Tibial nerve (tissue), 4 donors: ENCODE measurements around the gene WDR49.

Source experiments
- CTCF ChIP-seq, 5 experiments: fragments of 200-600 bp in 3 of 5; fragments of 450-650 bp in 2 of 5; sonication (generic) in 3 of 5; IDR thresholded peaks; one replicate each; pipeline ENCODE4 v1.5.1; 2016 to 2019; ENCODE audit warnings: antibody characterized with exemption in 5 of 5, mild to moderate bottlenecking in 3 of 5, moderate library complexity in 2 of 5
- EP300 ChIP-seq, 2 donors: sonication (generic); formaldehyde crosslinking; IDR thresholded peaks; one replicate each; pipeline ENCODE4 v1.6.1; 2017; ENCODE audit warnings: antibody characterized with exemption in 2 of 2, mild to moderate bottlenecking in 1 of 2
- POLR2A ChIP-seq, 2 donors: fragments of 450-650 bp; IDR thresholded peaks; one replicate each; pipeline ENCODE4 v1.6.1; 2017; ENCODE audit warnings: antibody characterized with exemption in 2 of 2, mild to moderate bottlenecking in 2 of 2, moderate library complexity in 2 of 2

- TF ChIP-seq CTCF (IDR thresholded peaks at IDR 0.05): no peak
- TF ChIP-seq POLR2A (IDR thresholded peaks at IDR 0.05): no peak
- TF ChIP-seq EP300 (IDR thresholded peaks at IDR 0.05): no peak
Measured at GRCh38 chr3:167700046-167700445, 46.3 kb upstream of the WDR49 start.
